SK-N-SH (cell line): Measurements from ENCODE around the gene CDKN2B-AS1. TPM values are rescaled to one million over a fixed set of nuclear protein-coding genes. Genes with fewer than 3 reads are reported as not detected.
A peak's percentile ranks its signal among the peaks of the same experiment; 100 is the strongest.
"Not testable (repeated sequence)": the region's sequence is repeated elsewhere in the genome, so short reads cannot be mapped to it uniquely, and the experiment has no call there.

Experiments used
- CTCF ChIA-PET: fragments of 300-600, 350-600 bp; formaldehyde crosslinking; extraction: SDS; loops from one replicate; lab custom pipeline; 2021; lab: Yijun Ruan, JAX
- POLR2A ChIA-PET: fragments of 350-600 bp; sonication (Branson Sonifier 250); formaldehyde crosslinking; extraction: SDS; loops from one replicate; lab custom pipeline; 2020; ENCODE audit warnings: antibody characterized with exemption, inconsistent platforms; lab: Yijun Ruan, JAX
- DNase-seq: peaks from one replicate; pipeline ENCODE4 v3.0.0; 2012
- H2AFZ ChIP-seq: fragments of 200-600 bp; sonication (generic); 2 replicates; pipeline ENCODE4 v1.8.1; 2016; ENCODE audit warnings: antibody characterized with exemption, mild to moderate bottlenecking, low read depth
- H3F3A ChIP-seq: fragments of 200-600 bp; sonication (generic); replicated peaks from 2 replicates; pipeline ENCODE3; 2016; ENCODE audit warnings: antibody characterized with exemption, mild to moderate bottlenecking; ENCODE audit not compliant: insufficient read depth
- H3K27ac ChIP-seq, 2 experiments: fragments of 200-500 bp in 1 of 2; fragments of 200-600 bp in 1 of 2; sonication (Bioruptor generic) in 1 of 2; sonication (generic), shearing (Covaris generic) in 1 of 2; 2 replicates each; pipeline versions ENCODE4 v1.5.1 to v1.6.1; 2014 to 2016; ENCODE audit warnings: low read depth in 2 of 2, inconsistent platforms in 1 of 2, low read length in 1 of 2, mild to moderate bottlenecking in 1 of 2, mixed read lengths in 1 of 2
- H3K27me3 ChIP-seq: fragments of 200-600 bp; sonication (generic), shearing (Covaris generic); 2 replicates; pipeline ENCODE4 v1.6.1; 2016; ENCODE audit warnings: mixed run types; ENCODE audit not compliant: insufficient read depth
- H3K36me3 ChIP-seq, 2 experiments: fragments of 200-500 bp in 1 of 2; fragments of 200-600 bp in 1 of 2; sonication (Bioruptor generic) in 1 of 2; sonication (generic) in 1 of 2; replicated peaks in 1 of 2; 2 replicates each; pipeline versions ENCODE3 to v1.5.1; 2014 to 2016; ENCODE audit warnings: low read length in 1 of 2, mild to moderate bottlenecking in 1 of 2; ENCODE audit not compliant: insufficient read depth in 2 of 2, control insufficient read depth in 1 of 2
- H3K4me1 ChIP-seq, 2 experiments: fragments of 200-500 bp in 1 of 2; fragments of 200-600 bp in 1 of 2; sonication (Bioruptor generic) in 1 of 2; sonication (generic), shearing (Covaris generic) in 1 of 2; 2 replicates each; pipeline versions ENCODE4 v1.5.1 to v1.6.1; 2014 to 2016; ENCODE audit warnings: low read depth in 1 of 2, low read length in 1 of 2, mixed run types in 1 of 2; ENCODE audit not compliant: insufficient read depth in 2 of 2, control insufficient read depth in 1 of 2
- H3K4me2 ChIP-seq: fragments of 200-600 bp; sonication (generic), shearing (Covaris generic); 2 replicates; pipeline ENCODE4 v1.6.1; 2017; ENCODE audit warnings: mixed run types
- H3K4me3 ChIP-seq, 2 experiments: fragments of 200-500 bp in 1 of 2; fragments of 200-600 bp in 1 of 2; sonication (Bioruptor generic) in 1 of 2; sonication (generic), shearing (Covaris generic) in 1 of 2; 2 replicates each; pipeline versions ENCODE4 v1.5.1 to v1.8.1; 2014 to 2016; ENCODE audit warnings: low read depth in 2 of 2, inconsistent platforms in 1 of 2, low read length in 1 of 2, mild to moderate bottlenecking in 1 of 2, mixed read lengths in 1 of 2, moderate library complexity in 1 of 2
- H3K79me2 ChIP-seq: fragments of 200-600 bp; sonication (generic); 2 replicates; pipeline ENCODE4 v1.8.1; 2017; ENCODE audit warnings: mild to moderate bottlenecking; ENCODE audit not compliant: insufficient read depth
- H3K9ac ChIP-seq: fragments of 200-600 bp; sonication (generic); 2 replicates; pipeline ENCODE4 v1.6.1; 2017; ENCODE audit warnings: mixed run types
- H3K9me2 ChIP-seq: fragments of 200-600 bp; sonication (generic); 2 replicates; pipeline ENCODE4 v1.6.1; 2017; ENCODE audit warnings: mixed run types
- H3K9me3 ChIP-seq: fragments of 200-600 bp; sonication (generic); 2 replicates; pipeline ENCODE4 v1.6.1; 2017; ENCODE audit warnings: mixed run types, mild to moderate bottlenecking, moderate library complexity
- H4K20me1 ChIP-seq: fragments of 200-600 bp; sonication (generic); 2 replicates; pipeline ENCODE4 v1.6.1; 2017; ENCODE audit warnings: mild to moderate bottlenecking, mixed run types; ENCODE audit not compliant: insufficient read depth
- CHD2 ChIP-seq: fragments of 150-350 bp; IDR thresholded peaks from 2 replicates; pipeline ENCODE4 v1.6.1; 2018; ENCODE audit warnings: low read length; ENCODE audit not compliant: partially characterized antibody
- ELF1 ChIP-seq: IDR thresholded peaks from 2 replicates; pipeline ENCODE4 v1.4.0; 2012
- EP300 ChIP-seq, 2 experiments: IDR thresholded peaks; 2 replicates each; pipeline versions ENCODE4 v1.4.0 to v1.6.1; 2012; ENCODE audit warnings: borderline replicate concordance in 1 of 2, low read depth in 1 of 2, low read length in 1 of 2
- EZH2phosphoT487 ChIP-seq: fragments of 200-600 bp; sonication (generic); IDR thresholded peaks from 2 replicates; pipeline ENCODE4 v1.6.1; 2017; ENCODE audit warnings: low read depth, mixed run types, mild to moderate bottlenecking, antibody characterized with exemption, moderate library complexity, borderline replicate concordance
- FOXJ3 ChIP-seq: sonication (generic); formaldehyde crosslinking; IDR thresholded peaks from 2 replicates; pipeline ENCODE4 v1.5.1; 2020; ENCODE audit warnings: mild to moderate bottlenecking, missing genetic modification reagents
- FOXM1 ChIP-seq: IDR thresholded peaks from 2 replicates; pipeline ENCODE4 v1.4.0; 2012; ENCODE audit warnings: low read depth, mild to moderate bottlenecking
- MEF2A ChIP-seq: IDR thresholded peaks from 2 replicates; pipeline ENCODE4 v1.4.0; 2012; ENCODE audit warnings: low read depth, borderline replicate concordance
- NFIC ChIP-seq: IDR thresholded peaks from 2 replicates; pipeline ENCODE4 v1.4.0; 2012; ENCODE audit warnings: borderline replicate concordance
- POLR2AphosphoS5 ChIP-seq: IDR thresholded peaks from 2 replicates; pipeline ENCODE4 v1.6.1; 2012; ENCODE audit warnings: low read depth, low read length
- RAD21 ChIP-seq: IDR thresholded peaks from 2 replicates; pipeline ENCODE4 v1.6.1; 2012; ENCODE audit warnings: mild to moderate bottlenecking, low read length
- RCOR1 ChIP-seq: fragments of 150-350 bp; IDR thresholded peaks from 2 replicates; pipeline ENCODE4 v1.6.1; 2017; ENCODE audit warnings: antibody characterized with exemption, low read length
- SIN3A ChIP-seq: IDR thresholded peaks from 2 replicates; pipeline ENCODE4 v1.6.1; 2012; ENCODE audit warnings: low read depth, mild to moderate bottlenecking, low read length, moderate library complexity, borderline replicate concordance
- SMC3 ChIP-seq: IDR thresholded peaks from 2 replicates; pipeline ENCODE4 v1.6.1; 2012; ENCODE audit warnings: low read depth, low read length, improper control_type of control experiment
- TCF12 ChIP-seq: IDR thresholded peaks from 2 replicates; pipeline ENCODE4 v1.4.0; 2012
- YY1 ChIP-seq: IDR thresholded peaks from 2 replicates; pipeline ENCODE4 v1.4.0; 2012; ENCODE audit warnings: low read depth, mild to moderate bottlenecking
- WGBS: methylation state at CpG from one replicate; pipeline ENCODE4 v1.1.6; 2017; ENCODE audit warnings: low lambda C conversion rate; 5-methylcytosine and 5-hydroxymethylcytosine counted together
- polyA plus RNA-seq, 3 experiments: library from polyadenylated mRNA; depleted of rRNA; stranded (reverse); fragments of >200 nt; gene quantifications; 2 replicates each; pipeline ENCODE4 v1.2.3, GENCODE V29; 2012
- TF ChIP-seq, protein P1 (sequence below): IDR thresholded peaks from 2 replicates; pipeline ENCODE4; 2012
- TF ChIP-seq, protein P2 (sequence below): fragments of 150-350 bp; IDR thresholded peaks from 2 replicates; pipeline ENCODE4 v1.6.1; 2016; ENCODE audit warnings: mild to moderate bottlenecking, low read depth, low read length
- TF ChIP-seq, protein P3 (sequence below): fragments of 150-350 bp; IDR thresholded peaks from 2 replicates; pipeline ENCODE4 v1.6.1; 2017; ENCODE audit warnings: antibody characterized with exemption, low read length, low read depth, borderline replicate concordance

CDKN2B-AS1 gene
- polyA plus RNA-seq, 1 of the 3 experiments (the other 2 are of a cell fraction) = 0.25 TPM

DNA sequence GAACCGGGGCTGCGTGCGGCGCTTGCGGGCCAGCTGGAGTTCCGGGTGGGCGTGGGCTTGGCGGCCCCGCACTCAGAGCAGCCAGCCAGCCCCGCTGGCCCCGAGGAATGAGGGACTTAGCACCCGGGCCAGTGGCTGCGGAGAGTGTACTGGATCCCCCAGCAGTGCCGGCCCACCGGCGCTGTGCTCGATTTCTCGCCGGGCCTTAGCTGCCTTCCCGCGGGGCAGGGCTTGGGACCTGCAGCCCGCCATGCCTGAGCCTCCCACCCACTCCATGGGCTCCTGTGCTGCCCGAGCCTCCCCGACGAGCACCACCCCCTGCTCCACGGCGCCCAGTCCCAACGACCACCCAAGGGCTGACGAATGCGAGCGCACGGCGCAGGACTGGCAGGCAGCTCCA, 35.3 kb upstream of the CDKN2B-AS1 start:
- H3K36me3 ChIP-seq, H3K9ac ChIP-seq, H3K4me1 ChIP-seq, H3F3A ChIP-seq, H3K9me3 ChIP-seq, H3K4me3 ChIP-seq, H3K79me2 ChIP-seq, H3K4me2 ChIP-seq, H4K20me1 ChIP-seq, H3K27ac ChIP-seq, H3K9me2 ChIP-seq, POLR2A ChIA-PET, DNase-seq, H2AFZ ChIP-seq: not testable (repeated sequence)
- 87% methylated on average over 5 of the region's 33 CpGs for WGBS
- H3K27me3 ChIP-seq = peaks cover 46% of the 10 kb centered on the region
- CTCF ChIA-PET = interaction anchor here (0.6 kb wide), 1 partner anchor 146 kb away, joined by 3 read pairs; no protein-coding TSS in a partner anchor

DNA sequence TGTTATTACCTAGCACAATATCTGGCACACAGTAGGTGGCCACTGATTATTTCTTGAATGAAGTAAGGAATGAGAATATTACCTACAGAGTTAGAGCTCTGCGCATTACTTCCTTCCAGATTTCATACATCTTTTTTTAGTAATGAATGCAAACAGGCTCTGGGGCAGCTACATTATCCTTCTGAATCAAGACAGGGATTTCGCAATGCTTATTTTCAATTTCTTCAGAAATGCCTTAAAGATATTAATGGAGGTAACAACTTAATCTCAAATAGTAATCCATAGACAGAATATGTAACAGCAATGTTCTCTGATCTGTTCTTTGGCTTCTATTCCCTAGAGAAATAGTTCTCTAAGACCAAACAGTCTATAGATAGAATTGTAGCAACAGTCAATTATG, 33.0 kb upstream of the CDKN2B-AS1 start:
- ChIA-PET CTCF (interaction anchor here (1.0 kb wide), 1 partner anchor 148 kb away, joined by 3 read pairs; no protein-coding TSS in a partner anchor), POLR2A (no interaction called here)
- peaks cover 0 to 8% of the 10 kb centered on the region in 2 experiments; a peak in 1 of 4 replicates for H3K4me1 ChIP-seq
- peaks cover 50% of the 10 kb centered on the region; the same call in 1 of the 2 replicates for H3K27me3 ChIP-seq
- peaks cover 4% of the 10 kb centered on the region for H3F3A ChIP-seq
- H3K36me3 ChIP-seq = no peaks in the 10 kb centered on the region
- no peak for DNase-seq
- no peak overlapping the region for H3K9ac ChIP-seq
- TF ChIP-seq EZH2phosphoT487 (no peak), CHD2 (no peak), FOXM1 (no peak), TCF12 (no peak), ELF1 (no peak), SIN3A (no peak)
- TF ChIP-seq, protein P1, sequence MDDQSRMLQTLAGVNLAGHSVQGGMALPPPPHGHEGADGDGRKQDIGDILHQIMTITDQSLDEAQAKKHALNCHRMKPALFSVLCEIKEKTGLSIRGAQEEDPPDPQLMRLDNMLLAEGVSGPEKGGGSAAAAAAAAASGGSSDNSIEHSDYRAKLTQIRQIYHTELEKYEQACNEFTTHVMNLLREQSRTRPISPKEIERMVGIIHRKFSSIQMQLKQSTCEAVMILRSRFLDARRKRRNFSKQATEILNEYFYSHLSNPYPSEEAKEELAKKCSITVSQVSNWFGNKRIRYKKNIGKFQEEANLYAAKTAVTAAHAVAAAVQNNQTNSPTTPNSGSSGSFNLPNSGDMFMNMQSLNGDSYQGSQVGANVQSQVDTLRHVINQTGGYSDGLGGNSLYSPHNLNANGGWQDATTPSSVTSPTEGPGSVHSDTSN = no peak
- no peaks in the 10 kb centered on the region for H3K79me2 ChIP-seq
- WGBS = 47% methylated on average over 2 of the region's 2 CpGs
- no peaks in the 10 kb centered on the region for H3K9me3 ChIP-seq
- H2AFZ ChIP-seq = no peak overlapping the region
- H3K4me3 ChIP-seq = no peak overlapping the region
- H4K20me1 ChIP-seq = no peaks in the 10 kb centered on the region
- H3K9me2 ChIP-seq = no peaks in the 10 kb centered on the region
- no peak overlapping the region for H3K27ac ChIP-seq
- H3K4me2 ChIP-seq = no peak overlapping the region

DNA sequence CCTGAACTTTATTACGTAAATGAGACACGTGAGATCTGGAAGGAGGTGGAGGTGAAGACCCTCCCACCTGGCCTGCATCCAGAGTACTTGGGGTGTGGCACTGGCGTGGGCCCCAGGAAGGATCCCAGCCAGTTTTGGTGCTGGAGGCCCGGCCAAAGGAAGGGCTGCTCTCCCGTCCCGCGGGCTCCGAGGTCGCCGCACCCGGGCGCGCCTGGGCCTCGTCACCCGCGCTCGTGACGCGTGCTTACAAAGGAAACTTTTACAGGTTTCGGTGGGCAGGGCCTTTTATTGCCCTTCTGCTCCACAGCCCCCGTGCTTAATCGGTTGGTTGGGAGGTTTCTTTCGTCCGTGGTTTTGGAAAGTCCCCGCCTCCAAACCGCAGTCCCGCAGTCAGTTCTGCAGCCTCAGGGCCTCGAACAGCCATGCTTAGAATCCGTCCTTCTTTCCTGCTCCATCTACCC, 29.6 kb upstream of the CDKN2B-AS1 start:
- H3K9ac ChIP-seq = no peak overlapping the region
- H4K20me1 ChIP-seq = no peaks in the 10 kb centered on the region
- TF ChIP-seq RCOR1 (no peak), POLR2AphosphoS5 (no peak), FOXM1 (no peak), RAD21 (no peak), MEF2A (no peak), SIN3A (no peak), NFIC (no peak), YY1 (no peak), SMC3 (no peak), EP300 (IDR thresholded peaks at IDR 0.05; ENCODE audit: borderline replicate concordance in 1 of 2, low read depth in 1 of 2, low read length in 1 of 2) (no peak), EZH2phosphoT487 (no peak), FOXJ3 (CRISPR knock-in tag) (no peak)
- TF ChIP-seq, protein P2, sequence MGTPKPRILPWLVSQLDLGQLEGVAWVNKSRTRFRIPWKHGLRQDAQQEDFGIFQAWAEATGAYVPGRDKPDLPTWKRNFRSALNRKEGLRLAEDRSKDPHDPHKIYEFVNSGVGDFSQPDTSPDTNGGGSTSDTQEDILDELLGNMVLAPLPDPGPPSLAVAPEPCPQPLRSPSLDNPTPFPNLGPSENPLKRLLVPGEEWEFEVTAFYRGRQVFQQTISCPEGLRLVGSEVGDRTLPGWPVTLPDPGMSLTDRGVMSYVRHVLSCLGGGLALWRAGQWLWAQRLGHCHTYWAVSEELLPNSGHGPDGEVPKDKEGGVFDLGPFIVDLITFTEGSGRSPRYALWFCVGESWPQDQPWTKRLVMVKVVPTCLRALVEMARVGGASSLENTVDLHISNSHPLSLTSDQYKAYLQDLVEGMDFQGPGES = no peak
- TF ChIP-seq, protein P3, sequence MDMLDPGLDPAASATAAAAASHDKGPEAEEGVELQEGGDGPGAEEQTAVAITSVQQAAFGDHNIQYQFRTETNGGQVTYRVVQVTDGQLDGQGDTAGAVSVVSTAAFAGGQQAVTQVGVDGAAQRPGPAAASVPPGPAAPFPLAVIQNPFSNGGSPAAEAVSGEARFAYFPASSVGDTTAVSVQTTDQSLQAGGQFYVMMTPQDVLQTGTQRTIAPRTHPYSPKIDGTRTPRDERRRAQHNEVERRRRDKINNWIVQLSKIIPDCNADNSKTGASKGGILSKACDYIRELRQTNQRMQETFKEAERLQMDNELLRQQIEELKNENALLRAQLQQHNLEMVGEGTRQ = no peak
- TF ChIP-seq, all 33 proteins: peak for 0
- Histone ChIP-seq H3K4me1 (peaks cover 0 to 11% of the 10 kb centered on the region in 2 experiments; a peak in 1 of 4 replicates), H3K36me3 (no peaks in the 10 kb centered on the region), H3K4me3 (peak overlapping the region; percentile 27 to 46), H3K27me3 (peaks cover 44% of the 10 kb centered on the region), H3K9me2 (no peaks in the 10 kb centered on the region), H3K79me2 (no peaks in the 10 kb centered on the region), H3F3A (peaks cover 4% of the 10 kb centered on the region), H3K9me3 (no peaks in the 10 kb centered on the region), H3K27ac (no peak overlapping the region), H3K4me2 (peak overlapping the region; percentile 61; the same call in 1 of the 2 replicates), H2AFZ (no peak overlapping the region)
- 14% methylated on average over 11 of the region's 29 CpGs for WGBS
- no peak for DNase-seq
- ChIA-PET POLR2A (no interaction called here), CTCF (no interaction called here)
